ENCODE data around the gene CDK11B. TPM values are rescaled to one million over a fixed set of nuclear protein-coding genes. Genes with fewer than 3 reads are reported as not detected.

The CDK11B gene
- total and polyA plus RNA-seq, 12 donors, result 8.8 to 65.4 (median 19.5) TPM

- DNase-seq, result no peak
- intact Hi-C loops (cut with DNase I), result no loop called here
- no peak overlapping the region for H3K27ac ChIP-seq
- WGBS, 4 donors, result 86 to 96% (median 93%) methylated on average over 2 to 9 of the region's 9 CpGs
- no peaks in the 10 kb centered on the region for H3K27me3 ChIP-seq
- TF ChIP-seq POLR2A (IDR thresholded peaks at IDR 0.05), result no peak
- no peak for TF ChIP-seq CTCF (IDR thresholded peaks at IDR 0.05)
- no peak overlapping the region for H3K4me3 ChIP-seq
- no peaks in the 10 kb centered on the region for H3K9me3 ChIP-seq (replicated peaks in 1 of 3)
- peaks cover 20 to 27% of the 10 kb centered on the region in 2 donors for H3K4me1 ChIP-seq (replicated peaks in 1 of 2)
- peaks cover 0 to 8% of the 10 kb centered on the region in 2 donors for H3K36me3 ChIP-seq (replicated peaks in 1 of 2)
Measured at GRCh38 chr1:1618396-1619068, 40.3 kb downstream of the CDK11B start.

GRCh38 chr1:1617925-1618324 is 40.9 kb downstream of the CDK11B start:
- Histone ChIP-seq H3K36me3 (replicated peaks in 1 of 2) (peaks cover 0 to 8% of the 10 kb centered on the region in 2 donors), H3K27me3 (no peaks in the 10 kb centered on the region), H3K4me1 (replicated peaks in 1 of 2) (peaks cover 23 to 30% of the 10 kb centered on the region in 2 donors), H3K4me3 (no peak overlapping the region), H3K9me3 (replicated peaks in 1 of 3) (no peaks in the 10 kb centered on the region), H3K27ac (no peak overlapping the region)
- 83 to 97% (median 85%) methylated on average over 2 to 6 of the region's 6 CpGs; no CpG with 5 or more reads in 1 of the 4 donors for WGBS, 4 donors
- TF ChIP-seq POLR2A (IDR thresholded peaks at IDR 0.05) (no peak), CTCF (IDR thresholded peaks at IDR 0.05) (no peak)
- DNase-seq, result no peak
- intact Hi-C loops (cut with DNase I), result no loop called here

- peaks cover 0 to 8% of the 10 kb centered on the region in 2 donors for H3K36me3 ChIP-seq (replicated peaks in 1 of 2)
- H3K9me3 ChIP-seq (replicated peaks in 1 of 3), result no peaks in the 10 kb centered on the region
- intact Hi-C loops (cut with DNase I), result no loop called here
- no peak for TF ChIP-seq POLR2A (IDR thresholded peaks at IDR 0.05)
- no peak for TF ChIP-seq CTCF (IDR thresholded peaks at IDR 0.05)
- peaks cover 23 to 30% of the 10 kb centered on the region in 2 donors for H3K4me1 ChIP-seq (replicated peaks in 1 of 2)
- no peaks in the 10 kb centered on the region for H3K27me3 ChIP-seq
- DNase-seq, result no peak
- H3K4me3 ChIP-seq, result no peak overlapping the region
- H3K27ac ChIP-seq, result no peak overlapping the region
- WGBS, 4 donors, result 90 to 94% (median 92%) methylated on average over 10 to 11 of the region's 11 CpGs
Measured at GRCh38 chr1:1617516-1617915, 41.3 kb downstream of the CDK11B start.

GRCh38 chr1:1616838-1617237 is 42.0 kb downstream of the CDK11B start:
- H3K36me3 ChIP-seq (replicated peaks in 1 of 2), result peaks cover 0 to 8% of the 10 kb centered on the region in 2 donors
- no peak for DNase-seq
- intact Hi-C loops (cut with DNase I), result no loop called here
- H3K27me3 ChIP-seq, result no peaks in the 10 kb centered on the region
- TF ChIP-seq CTCF (IDR thresholded peaks at IDR 0.05), result no peak
- no peak for TF ChIP-seq POLR2A (IDR thresholded peaks at IDR 0.05)
- no peaks in the 10 kb centered on the region for H3K9me3 ChIP-seq (replicated peaks in 1 of 3)
- 70 to 83% (median 80%) methylated on average over 7 to 19 of the region's 19 CpGs for WGBS, 4 donors
- H3K27ac ChIP-seq, result peak overlapping the region in 1 of 5 donors; percentile 100
- peak overlapping the region in 2 of 4 donors; percentile 86 to 100 for H3K4me3 ChIP-seq
- peaks cover 23 to 31% of the 10 kb centered on the region in 2 donors for H3K4me1 ChIP-seq (replicated peaks in 1 of 2)
